HepG2 (cell line): ENCODE results near the gene GNPDA1.

Experiments used
- TF ChIP-seq, protein P1 (sequence below): sonication (generic); IDR thresholded peaks from 2 replicates; pipeline ENCODE4 v1.6.1; 2016; ENCODE audit warnings: low read depth, borderline replicate concordance
- TF ChIP-seq, protein P2 (sequence below): fragments of 450-650 bp; IDR thresholded peaks from 2 replicates; pipeline ENCODE4 v1.6.1; 2017; ENCODE audit warnings: mild to moderate bottlenecking
- TF ChIP-seq, protein P3 (sequence below), 2 experiments: IDR thresholded peaks; 2 replicates each; pipeline ENCODE4 v1.6.1; 2011 to 2012; ENCODE audit warnings: low read length in 2 of 2, borderline replicate concordance in 1 of 2, low read depth in 1 of 2, mild to moderate bottlenecking in 1 of 2, moderate library complexity in 1 of 2

DNA sequence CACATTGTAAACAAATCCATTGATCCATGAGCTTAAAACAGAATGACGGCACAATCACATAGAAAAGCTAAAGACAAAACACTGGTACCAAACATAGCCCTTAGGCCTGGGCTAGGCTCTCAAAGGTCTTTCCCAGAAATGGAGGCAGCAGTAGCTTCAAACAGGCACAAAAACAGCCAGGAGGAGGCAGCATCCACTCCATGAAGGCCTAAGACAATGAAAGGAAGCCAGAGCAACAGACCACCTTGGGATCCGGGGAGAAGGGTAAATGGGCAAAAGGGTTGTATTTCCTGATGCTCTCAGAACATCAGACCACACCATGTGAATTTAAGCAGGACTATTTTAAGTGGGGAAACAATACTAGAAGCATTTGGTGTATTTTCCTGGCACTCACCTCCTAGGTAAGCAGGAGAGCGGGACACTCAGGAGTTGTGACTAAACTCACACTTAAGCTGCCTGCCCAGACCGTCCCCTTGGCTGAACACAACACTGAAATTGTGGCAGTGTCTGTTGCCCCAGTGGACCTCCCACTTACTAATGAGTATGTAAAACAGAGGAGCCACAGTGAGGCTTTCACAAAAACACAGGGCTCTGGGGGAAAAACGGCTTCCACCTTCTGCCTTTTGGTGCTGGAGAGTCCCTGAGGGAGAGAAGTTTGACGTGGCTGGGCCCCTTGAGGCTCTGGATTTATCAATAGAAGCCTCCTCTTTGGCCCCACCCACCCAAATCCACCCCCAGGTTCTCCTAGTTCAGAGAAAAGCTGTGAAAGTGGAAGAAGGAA, 11.9 kb downstream of the GNPDA1 start:
- TF ChIP-seq, protein P1, sequence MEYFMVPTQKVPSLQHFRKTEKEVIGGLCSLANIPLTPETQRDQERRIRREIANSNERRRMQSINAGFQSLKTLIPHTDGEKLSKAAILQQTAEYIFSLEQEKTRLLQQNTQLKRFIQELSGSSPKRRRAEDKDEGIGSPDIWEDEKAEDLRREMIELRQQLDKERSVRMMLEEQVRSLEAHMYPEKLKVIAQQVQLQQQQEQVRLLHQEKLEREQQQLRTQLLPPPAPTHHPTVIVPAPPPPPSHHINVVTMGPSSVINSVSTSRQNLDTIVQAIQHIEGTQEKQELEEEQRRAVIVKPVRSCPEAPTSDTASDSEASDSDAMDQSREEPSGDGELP: no peak
- TF ChIP-seq, protein P2, sequence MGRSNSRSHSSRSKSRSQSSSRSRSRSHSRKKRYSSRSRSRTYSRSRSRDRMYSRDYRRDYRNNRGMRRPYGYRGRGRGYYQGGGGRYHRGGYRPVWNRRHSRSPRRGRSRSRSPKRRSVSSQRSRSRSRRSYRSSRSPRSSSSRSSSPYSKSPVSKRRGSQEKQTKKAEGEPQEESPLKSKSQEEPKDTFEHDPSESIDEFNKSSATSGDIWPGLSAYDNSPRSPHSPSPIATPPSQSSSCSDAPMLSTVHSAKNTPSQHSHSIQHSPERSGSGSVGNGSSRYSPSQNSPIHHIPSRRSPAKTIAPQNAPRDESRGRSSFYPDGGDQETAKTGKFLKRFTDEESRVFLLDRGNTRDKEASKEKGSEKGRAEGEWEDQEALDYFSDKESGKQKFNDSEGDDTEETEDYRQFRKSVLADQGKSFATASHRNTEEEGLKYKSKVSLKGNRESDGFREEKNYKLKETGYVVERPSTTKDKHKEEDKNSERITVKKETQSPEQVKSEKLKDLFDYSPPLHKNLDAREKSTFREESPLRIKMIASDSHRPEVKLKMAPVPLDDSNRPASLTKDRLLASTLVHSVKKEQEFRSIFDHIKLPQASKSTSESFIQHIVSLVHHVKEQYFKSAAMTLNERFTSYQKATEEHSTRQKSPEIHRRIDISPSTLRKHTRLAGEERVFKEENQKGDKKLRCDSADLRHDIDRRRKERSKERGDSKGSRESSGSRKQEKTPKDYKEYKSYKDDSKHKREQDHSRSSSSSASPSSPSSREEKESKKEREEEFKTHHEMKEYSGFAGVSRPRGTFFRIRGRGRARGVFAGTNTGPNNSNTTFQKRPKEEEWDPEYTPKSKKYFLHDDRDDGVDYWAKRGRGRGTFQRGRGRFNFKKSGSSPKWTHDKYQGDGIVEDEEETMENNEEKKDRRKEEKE: no peak
- TF ChIP-seq, protein P3, sequence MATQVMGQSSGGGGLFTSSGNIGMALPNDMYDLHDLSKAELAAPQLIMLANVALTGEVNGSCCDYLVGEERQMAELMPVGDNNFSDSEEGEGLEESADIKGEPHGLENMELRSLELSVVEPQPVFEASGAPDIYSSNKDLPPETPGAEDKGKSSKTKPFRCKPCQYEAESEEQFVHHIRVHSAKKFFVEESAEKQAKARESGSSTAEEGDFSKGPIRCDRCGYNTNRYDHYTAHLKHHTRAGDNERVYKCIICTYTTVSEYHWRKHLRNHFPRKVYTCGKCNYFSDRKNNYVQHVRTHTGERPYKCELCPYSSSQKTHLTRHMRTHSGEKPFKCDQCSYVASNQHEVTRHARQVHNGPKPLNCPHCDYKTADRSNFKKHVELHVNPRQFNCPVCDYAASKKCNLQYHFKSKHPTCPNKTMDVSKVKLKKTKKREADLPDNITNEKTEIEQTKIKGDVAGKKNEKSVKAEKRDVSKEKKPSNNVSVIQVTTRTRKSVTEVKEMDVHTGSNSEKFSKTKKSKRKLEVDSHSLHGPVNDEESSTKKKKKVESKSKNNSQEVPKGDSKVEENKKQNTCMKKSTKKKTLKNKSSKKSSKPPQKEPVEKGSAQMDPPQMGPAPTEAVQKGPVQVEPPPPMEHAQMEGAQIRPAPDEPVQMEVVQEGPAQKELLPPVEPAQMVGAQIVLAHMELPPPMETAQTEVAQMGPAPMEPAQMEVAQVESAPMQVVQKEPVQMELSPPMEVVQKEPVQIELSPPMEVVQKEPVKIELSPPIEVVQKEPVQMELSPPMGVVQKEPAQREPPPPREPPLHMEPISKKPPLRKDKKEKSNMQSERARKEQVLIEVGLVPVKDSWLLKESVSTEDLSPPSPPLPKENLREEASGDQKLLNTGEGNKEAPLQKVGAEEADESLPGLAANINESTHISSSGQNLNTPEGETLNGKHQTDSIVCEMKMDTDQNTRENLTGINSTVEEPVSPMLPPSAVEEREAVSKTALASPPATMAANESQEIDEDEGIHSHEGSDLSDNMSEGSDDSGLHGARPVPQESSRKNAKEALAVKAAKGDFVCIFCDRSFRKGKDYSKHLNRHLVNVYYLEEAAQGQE (IDR thresholded peaks at IDR 0.05; ENCODE audit: borderline replicate concordance in 1 of 2, low read depth in 1 of 2, low read length in 2 of 2): no peak
